ENCODE results near the gene FAM107A.

The FAM107A gene

GRCh38 chr3:58537412-58538301, 39.5 kb downstream of the FAM107A start:
- Histone ChIP-seq H3K9ac (ENCODE audit: low read length) (no peak overlapping the region), H3K27ac (ENCODE audit: low read depth, low read length) (no peak overlapping the region), H3K79me2 (ENCODE audit: control insufficient read depth, insufficient read depth, low read length) (no peaks in the 10 kb centered on the region), H3K4me2 (ENCODE audit: low read length) (no peak overlapping the region), H3K4ac (ENCODE audit: low read depth, low read length) (no peak overlapping the region), H3K56ac (ENCODE audit: low read length) (no peak overlapping the region), H3K36me3 (ENCODE audit: control insufficient read depth, insufficient read depth, low read length) (no peaks in the 10 kb centered on the region), H3K18ac (ENCODE audit: low read length) (no peak overlapping the region), H3K79me1 (ENCODE audit: low read length) (no peaks in the 10 kb centered on the region), H2AK5ac (ENCODE audit: low read length) (no peak overlapping the region), H2BK15ac (replicated peaks; ENCODE audit: low read depth) (no peak overlapping the region), H2BK5ac (ENCODE audit: low read length) (no peak overlapping the region), H3K23ac (ENCODE audit: low read length) (no peak overlapping the region), H3K4me3 (ENCODE audit: low read length) (no peak overlapping the region), H3K27me3 (ENCODE audit: insufficient read depth, low read length, poor library complexity) (no peaks in the 10 kb centered on the region), H3K4me1 (ENCODE audit: control insufficient read depth, low read depth, low read length) (no peaks in the 10 kb centered on the region), H4K8ac (ENCODE audit: low read depth, low read length) (no peak overlapping the region), H2BK120ac (ENCODE audit: low read depth, low read length) (no peak overlapping the region), H4K5ac (ENCODE audit: low read length) (no peak overlapping the region)
- no CpG with 5 or more reads among the region's 4 CpGs for WGBS (ENCODE audit: extremely low coverage, insufficient coverage, low lambda C conversion rate)
- no peak for DNase-seq

GRCh38 chr3:58536501-58537411, 40.4 kb downstream of the FAM107A start, which contains the start of gene ACOX2:
ACOX2 (minus strand) TSS chr3:58537190; CDS start chr3:58535106, 2,084 bp downstream.
- no CpG with 5 or more reads among the region's 13 CpGs for WGBS (ENCODE audit: extremely low coverage, insufficient coverage, low lambda C conversion rate)
- Histone ChIP-seq H3K4me3 (ENCODE audit: low read length) (no peak within 1 kb of the TSS), H4K5ac (ENCODE audit: low read length) (no peak within 1 kb of the TSS), H3K56ac (ENCODE audit: low read length) (peak within 1 kb of the TSS; percentile 12), H3K27ac (ENCODE audit: low read depth, low read length) (no peak within 1 kb of the TSS), H4K8ac (ENCODE audit: low read depth, low read length) (no peak within 1 kb of the TSS), H3K4me1 (ENCODE audit: control insufficient read depth, low read depth, low read length) (no peaks in the 10 kb centered on the region), H2AK5ac (ENCODE audit: low read length) (no peak within 1 kb of the TSS), H2BK15ac (replicated peaks; ENCODE audit: low read depth) (no peak within 1 kb of the TSS), H2BK5ac (ENCODE audit: low read length) (no peak within 1 kb of the TSS), H3K4ac (ENCODE audit: low read depth, low read length) (no peak within 1 kb of the TSS), H3K27me3 (ENCODE audit: insufficient read depth, low read length, poor library complexity) (no peaks in the 10 kb centered on the region), H3K23ac (ENCODE audit: low read length) (no peak within 1 kb of the TSS), H3K36me3 (ENCODE audit: control insufficient read depth, insufficient read depth, low read length) (no peaks in the 10 kb centered on the region), H3K4me2 (ENCODE audit: low read length) (no peak within 1 kb of the TSS), H3K9ac (ENCODE audit: low read length) (no peak within 1 kb of the TSS), H3K79me1 (ENCODE audit: low read length) (no peaks in the 10 kb centered on the region), H2BK120ac (ENCODE audit: low read depth, low read length) (no peak within 1 kb of the TSS), H3K79me2 (ENCODE audit: control insufficient read depth, insufficient read depth, low read length) (no peaks in the 10 kb centered on the region), H3K18ac (ENCODE audit: low read length) (no peak within 1 kb of the TSS)
- DNase-seq, result no peak

GRCh38 chr3:58535531-58536500, 41.4 kb downstream of the FAM107A start:
- DNase-seq, result peak; percentile 42
- Histone ChIP-seq H2BK5ac (ENCODE audit: low read length) (no peak overlapping the region), H3K9ac (ENCODE audit: low read length) (no peak overlapping the region), H3K23ac (ENCODE audit: low read length) (no peak overlapping the region), H3K79me1 (ENCODE audit: low read length) (no peaks in the 10 kb centered on the region), H3K4me3 (ENCODE audit: low read length) (no peak overlapping the region), H3K27ac (ENCODE audit: low read depth, low read length) (no peak overlapping the region), H3K79me2 (ENCODE audit: control insufficient read depth, insufficient read depth, low read length) (no peaks in the 10 kb centered on the region), H3K56ac (ENCODE audit: low read length) (no peak overlapping the region), H2BK15ac (replicated peaks; ENCODE audit: low read depth) (no peak overlapping the region), H3K4me2 (ENCODE audit: low read length) (no peak overlapping the region), H2BK120ac (ENCODE audit: low read depth, low read length) (no peak overlapping the region), H3K4me1 (ENCODE audit: control insufficient read depth, low read depth, low read length) (no peaks in the 10 kb centered on the region), H4K8ac (ENCODE audit: low read depth, low read length) (no peak overlapping the region), H4K5ac (ENCODE audit: low read length) (no peak overlapping the region), H3K18ac (ENCODE audit: low read length) (no peak overlapping the region), H3K4ac (ENCODE audit: low read depth, low read length) (no peak overlapping the region), H2AK5ac (ENCODE audit: low read length) (no peak overlapping the region), H3K27me3 (ENCODE audit: insufficient read depth, low read length, poor library complexity) (no peaks in the 10 kb centered on the region), H3K36me3 (ENCODE audit: control insufficient read depth, insufficient read depth, low read length) (no peaks in the 10 kb centered on the region)
- WGBS (ENCODE audit: extremely low coverage, insufficient coverage, low lambda C conversion rate), result no CpG with 5 or more reads among the region's 2 CpGs

GRCh38 chr3:58534592-58535494, 42.3 kb downstream of the FAM107A start:
- Histone ChIP-seq H3K4me2 (ENCODE audit: low read length) (no peak overlapping the region), H3K36me3 (ENCODE audit: control insufficient read depth, insufficient read depth, low read length) (no peaks in the 10 kb centered on the region), H3K18ac (ENCODE audit: low read length) (no peak overlapping the region), H2AK5ac (ENCODE audit: low read length) (no peak overlapping the region), H3K4me1 (ENCODE audit: control insufficient read depth, low read depth, low read length) (no peaks in the 10 kb centered on the region), H3K56ac (ENCODE audit: low read length) (no peak overlapping the region), H3K4me3 (ENCODE audit: low read length) (no peak overlapping the region), H3K79me2 (ENCODE audit: control insufficient read depth, insufficient read depth, low read length) (no peaks in the 10 kb centered on the region), H3K27me3 (ENCODE audit: insufficient read depth, low read length, poor library complexity) (no peaks in the 10 kb centered on the region), H2BK120ac (ENCODE audit: low read depth, low read length) (no peak overlapping the region), H3K9ac (ENCODE audit: low read length) (no peak overlapping the region), H4K8ac (ENCODE audit: low read depth, low read length) (no peak overlapping the region), H3K27ac (ENCODE audit: low read depth, low read length) (no peak overlapping the region), H4K5ac (ENCODE audit: low read length) (no peak overlapping the region), H3K23ac (ENCODE audit: low read length) (no peak overlapping the region), H3K4ac (ENCODE audit: low read depth, low read length) (no peak overlapping the region), H3K79me1 (ENCODE audit: low read length) (no peaks in the 10 kb centered on the region), H2BK15ac (replicated peaks; ENCODE audit: low read depth) (no peak overlapping the region), H2BK5ac (ENCODE audit: low read length) (no peak overlapping the region)
- no peak for DNase-seq
- no CpG with 5 or more reads among the region's 9 CpGs for WGBS (ENCODE audit: extremely low coverage, insufficient coverage, low lambda C conversion rate)

Measured in mesendoderm (in vitro differentiated cells).